Measurements from ENCODE around the gene TMEM72. TPM values are rescaled to one million over a fixed set of nuclear protein-coding genes. Genes with fewer than 3 reads are reported as not detected.

TMEM72 gene
- total and polyA plus RNA-seq, 2 donors (not counting 1 experiment from before 2014, with no cell fraction given): not detected

DNA sequence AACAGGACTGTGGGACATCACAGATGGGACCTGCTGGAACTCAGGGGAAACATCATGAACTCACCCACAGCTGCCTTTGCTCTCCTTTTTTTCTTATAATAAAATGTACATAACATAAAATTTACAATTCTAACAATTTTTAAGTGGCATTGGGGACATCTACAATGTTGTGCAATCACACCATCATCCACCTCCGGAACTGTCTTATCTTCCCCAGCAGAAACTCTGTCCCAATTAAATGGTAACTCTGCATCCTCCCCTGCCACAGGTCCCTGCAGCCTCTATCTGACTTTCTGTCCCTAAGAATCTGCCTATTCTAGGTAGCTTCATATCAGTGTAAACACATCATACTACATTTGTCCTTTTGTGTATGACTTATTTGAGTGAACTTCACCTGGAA lies 19.4 kb upstream of the TMEM72 start:
- Mint-ChIP-seq H3K27ac (no peak overlapping the region), H3K27me3 (peaks cover 6% of the 10 kb centered on the region), H3K4me1 (peaks cover 5% of the 10 kb centered on the region), H3K9me3 (ENCODE audit: insufficient read depth) (no peaks in the 10 kb centered on the region), H3K4me3 (no peak overlapping the region)
- H4K20me1 ChIP-seq (ENCODE audit: control insufficient read depth, insufficient read depth, low read length, poor library complexity, severe bottlenecking): no peaks in the 10 kb centered on the region
- no peaks in the 10 kb centered on the region for H3K27me3 ChIP-seq (replicated peaks in 1 of 4; ENCODE audit: control extremely low read depth in 1 of 4, control insufficient read depth in 3 of 4, insufficient read depth in 4 of 4, low read length in 3 of 4)
- ChIA-PET CTCF (no interaction called here), POLR2A (no interaction called here)
- no peak overlapping the region for H2AFZ ChIP-seq (ENCODE audit: insufficient read depth, low read depth, low read length, poor library complexity, severe bottlenecking)
- TF ChIP-seq, protein P1, sequence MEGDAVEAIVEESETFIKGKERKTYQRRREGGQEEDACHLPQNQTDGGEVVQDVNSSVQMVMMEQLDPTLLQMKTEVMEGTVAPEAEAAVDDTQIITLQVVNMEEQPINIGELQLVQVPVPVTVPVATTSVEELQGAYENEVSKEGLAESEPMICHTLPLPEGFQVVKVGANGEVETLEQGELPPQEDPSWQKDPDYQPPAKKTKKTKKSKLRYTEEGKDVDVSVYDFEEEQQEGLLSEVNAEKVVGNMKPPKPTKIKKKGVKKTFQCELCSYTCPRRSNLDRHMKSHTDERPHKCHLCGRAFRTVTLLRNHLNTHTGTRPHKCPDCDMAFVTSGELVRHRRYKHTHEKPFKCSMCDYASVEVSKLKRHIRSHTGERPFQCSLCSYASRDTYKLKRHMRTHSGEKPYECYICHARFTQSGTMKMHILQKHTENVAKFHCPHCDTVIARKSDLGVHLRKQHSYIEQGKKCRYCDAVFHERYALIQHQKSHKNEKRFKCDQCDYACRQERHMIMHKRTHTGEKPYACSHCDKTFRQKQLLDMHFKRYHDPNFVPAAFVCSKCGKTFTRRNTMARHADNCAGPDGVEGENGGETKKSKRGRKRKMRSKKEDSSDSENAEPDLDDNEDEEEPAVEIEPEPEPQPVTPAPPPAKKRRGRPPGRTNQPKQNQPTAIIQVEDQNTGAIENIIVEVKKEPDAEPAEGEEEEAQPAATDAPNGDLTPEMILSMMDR (IDR thresholded peaks at IDR 0.05): no peak
- no peaks in the 10 kb centered on the region for H3K36me3 ChIP-seq (replicated peaks in 1 of 2; ENCODE audit: control extremely low read depth in 1 of 2, control insufficient read depth in 1 of 2, extremely low read depth in 1 of 2, insufficient read depth in 2 of 2, low read length in 1 of 2)
- 100% methylated on average over 1 of the region's 1 CpG for whole genome bisulfite sequencing (ENCODE audit: insufficient coverage)
- H3K4me3 ChIP-seq (ENCODE audit: control extremely low read depth in 1 of 5, extremely low read depth in 1 of 5, insufficient read depth in 1 of 5, low read depth in 2 of 5, low read length in 4 of 5): no peak overlapping the region
- no peak overlapping the region for H3K9ac ChIP-seq (ENCODE audit: low read length)
- no peaks in the 10 kb centered on the region for H3K79me2 ChIP-seq (ENCODE audit: control insufficient read depth, insufficient read depth, low read length)
- H3K27ac ChIP-seq (ENCODE audit: low read length in 2 of 2): no peak overlapping the region
- DNase-seq (no peak), ATAC-seq (ENCODE audit: low read depth) (no peak)
- no peaks in the 10 kb centered on the region for H3K4me1 ChIP-seq (ENCODE audit: control insufficient read depth in 2 of 2, insufficient read depth in 2 of 2, low read length in 2 of 2)
- intact Hi-C loops (cut with micrococcal nuclease): no loop called here
- no peaks in the 10 kb centered on the region for H3K9me3 ChIP-seq (ENCODE audit: control extremely low read depth in 1 of 3, control insufficient read depth in 2 of 3, insufficient read depth in 1 of 3, low read length in 2 of 3)
- H3K4me2 ChIP-seq (replicated peaks; ENCODE audit: low read depth, low read length, poor library complexity, severe bottlenecking): no peak overlapping the region

DNA sequence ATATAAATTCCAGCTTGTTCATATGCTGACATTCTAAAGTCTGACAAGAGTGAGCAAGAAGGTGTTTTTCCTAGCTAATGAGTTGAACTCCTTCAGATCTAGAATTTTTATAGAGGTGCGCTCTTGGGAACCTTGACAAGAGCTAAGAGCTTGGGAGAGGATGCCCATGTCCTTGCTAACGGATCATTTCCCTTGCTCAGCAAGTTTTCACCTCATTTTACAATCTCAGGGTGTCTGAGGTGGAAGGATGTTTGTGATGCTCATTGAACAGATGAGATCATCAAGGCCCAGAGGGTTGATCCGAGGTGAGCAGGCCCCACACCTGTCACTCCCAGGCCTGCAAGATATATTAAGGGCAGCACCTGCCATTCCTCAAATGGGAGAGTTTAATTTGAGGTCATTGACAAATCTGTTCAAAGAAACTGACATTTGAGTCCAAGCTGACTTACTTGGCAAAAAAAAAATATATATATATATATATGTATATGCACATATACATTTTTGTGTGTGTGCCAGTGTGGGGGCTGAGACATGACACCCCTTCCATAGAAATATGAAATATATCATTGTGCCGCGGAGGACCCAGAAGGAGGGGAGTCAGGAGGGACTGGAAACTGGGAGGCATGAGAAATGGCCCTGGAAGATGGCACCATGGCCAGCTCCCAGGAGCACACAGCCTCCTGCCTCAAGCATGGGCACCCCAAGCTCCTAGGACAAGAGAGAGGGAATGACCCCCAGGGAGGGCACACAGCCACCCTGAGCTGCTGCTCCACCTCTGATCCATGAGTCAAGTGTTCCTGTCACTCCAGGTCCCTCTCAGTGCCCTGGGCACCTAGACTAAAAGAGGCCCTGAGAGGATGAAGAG lies 17.3 kb upstream of the TMEM72 start:
- DNase-seq (no peak), ATAC-seq (ENCODE audit: low read depth) (no peak)
- ChIA-PET CTCF (no interaction called here), POLR2A (no interaction called here)
- TF ChIP-seq, protein P1 (IDR thresholded peaks at IDR 0.05): no peak
- no peak for TF ChIP-seq EZH2 (IDR thresholded peaks at IDR 0.05; ENCODE audit: borderline replicate concordance, insufficient read depth, low read depth, low read length, poor library complexity, severe bottlenecking)
- Mint-ChIP-seq H3K4me3 (no peak overlapping the region), H3K27me3 (peaks cover 6% of the 10 kb centered on the region), H3K9me3 (ENCODE audit: insufficient read depth) (no peaks in the 10 kb centered on the region), H3K27ac (no peak overlapping the region), H3K4me1 (peaks cover 5% of the 10 kb centered on the region)
- Histone ChIP-seq H3K4me2 (replicated peaks; ENCODE audit: low read depth, low read length, poor library complexity, severe bottlenecking) (no peak overlapping the region), H3K79me2 (ENCODE audit: control insufficient read depth, insufficient read depth, low read length) (no peaks in the 10 kb centered on the region), H3K27ac (ENCODE audit: low read length in 2 of 2) (no peak overlapping the region), H3K27me3 (replicated peaks in 1 of 4; ENCODE audit: control extremely low read depth in 1 of 4, control insufficient read depth in 3 of 4, insufficient read depth in 4 of 4, low read length in 3 of 4) (no peaks in the 10 kb centered on the region), H3K9me3 (ENCODE audit: control extremely low read depth in 1 of 3, control insufficient read depth in 2 of 3, insufficient read depth in 1 of 3, low read length in 2 of 3) (no peaks in the 10 kb centered on the region), H4K20me1 (ENCODE audit: control insufficient read depth, insufficient read depth, low read length, poor library complexity, severe bottlenecking) (no peaks in the 10 kb centered on the region), H3K36me3 (replicated peaks in 1 of 2; ENCODE audit: control extremely low read depth in 1 of 2, control insufficient read depth in 1 of 2, extremely low read depth in 1 of 2, insufficient read depth in 2 of 2, low read length in 1 of 2) (no peaks in the 10 kb centered on the region), H3K4me3 (ENCODE audit: control extremely low read depth in 1 of 5, extremely low read depth in 1 of 5, insufficient read depth in 1 of 5, low read depth in 2 of 5, low read length in 4 of 5) (no peak overlapping the region), H3K9ac (ENCODE audit: low read length) (no peak overlapping the region), H2AFZ (ENCODE audit: insufficient read depth, low read depth, low read length, poor library complexity, severe bottlenecking) (no peak overlapping the region), H3K4me1 (ENCODE audit: control insufficient read depth in 2 of 2, insufficient read depth in 2 of 2, low read length in 2 of 2) (no peaks in the 10 kb centered on the region)
- WGBS (ENCODE audit: insufficient coverage): 93% methylated on average over 3 of the region's 5 CpGs
- intact Hi-C loops (cut with micrococcal nuclease): no loop called here

Data from B cell (primary cell).